ENCODE measurements around the gene KCNT2.

The KCNT2 gene

DNA sequence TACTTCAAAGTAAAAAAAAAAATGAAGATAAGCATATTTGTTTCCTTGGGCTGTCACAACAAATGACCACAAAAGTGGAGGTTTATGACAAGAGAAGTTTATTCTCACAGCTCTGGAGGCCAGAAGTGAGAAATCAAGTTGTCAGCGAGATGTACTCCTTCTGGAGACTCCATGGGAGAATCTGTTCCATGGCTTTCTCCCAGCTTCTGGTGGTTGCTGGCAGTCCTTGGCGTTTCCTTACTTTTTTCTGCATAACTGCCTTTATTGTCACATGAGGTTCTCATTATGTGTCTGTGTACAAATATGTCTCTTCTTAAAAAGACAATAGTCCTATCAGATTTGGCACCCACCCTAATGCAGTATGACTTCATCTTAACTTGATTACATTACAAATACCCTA lies 398.3 kb downstream of the KCNT2 start:
- in situ Hi-C loops (cut with MboI; ENCODE audit: low sequenced_read_pairs): no loop called here

- in situ Hi-C loops (cut with MboI; ENCODE audit: low sequenced_read_pairs): no loop called here
Observed at GRCh38 chr1:196209265-196209664, 399.0 kb downstream of the KCNT2 start.

DNA sequence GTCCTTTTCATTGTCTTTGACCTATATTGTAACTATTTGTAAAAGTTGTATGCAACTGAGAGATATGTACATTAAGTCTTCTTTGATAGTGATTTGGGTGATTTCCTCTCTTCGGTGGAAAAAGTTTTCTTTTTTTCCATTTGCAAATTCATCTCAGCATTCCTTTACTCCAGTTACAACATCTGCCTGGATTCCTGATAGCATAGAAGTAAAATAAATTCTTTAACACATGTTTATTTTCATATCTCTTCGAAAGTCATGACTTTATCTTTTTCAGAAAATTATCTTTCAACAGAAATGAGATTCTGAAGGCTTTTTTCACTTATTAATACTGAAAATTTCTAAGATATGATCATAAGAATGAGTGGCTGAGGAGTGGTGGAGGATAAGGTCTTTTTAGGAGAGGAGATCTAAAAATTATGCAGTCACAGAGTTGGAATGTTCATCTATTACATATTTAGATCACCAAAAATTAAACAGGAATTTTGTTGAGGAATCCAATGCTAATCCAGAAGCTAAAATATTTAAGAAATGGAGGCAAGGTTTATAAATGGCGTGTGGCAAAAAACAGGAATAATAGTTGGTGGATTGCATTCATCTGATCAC lies 400.5 kb downstream of the KCNT2 start:
- in situ Hi-C loops (cut with MboI; ENCODE audit: low sequenced_read_pairs): no loop called here

- in situ Hi-C loops (cut with MboI; ENCODE audit: low sequenced_read_pairs): no loop called here
Observed at GRCh38 chr1:196205882-196206281, 402.4 kb downstream of the KCNT2 start.

- in situ Hi-C loops (cut with MboI; ENCODE audit: low sequenced_read_pairs): no loop called here
Observed at GRCh38 chr1:196196486-196196885, 411.8 kb downstream of the KCNT2 start.

- in situ Hi-C loops (cut with MboI; ENCODE audit: low sequenced_read_pairs): no loop called here
Observed at GRCh38 chr1:196193896-196194559, 414.2 kb downstream of the KCNT2 start.

GRCh38 chr1:196183941-196184340 lies 424.3 kb downstream of the KCNT2 start:
- in situ Hi-C loops (cut with MboI; ENCODE audit: low sequenced_read_pairs): no loop called here

DNA sequence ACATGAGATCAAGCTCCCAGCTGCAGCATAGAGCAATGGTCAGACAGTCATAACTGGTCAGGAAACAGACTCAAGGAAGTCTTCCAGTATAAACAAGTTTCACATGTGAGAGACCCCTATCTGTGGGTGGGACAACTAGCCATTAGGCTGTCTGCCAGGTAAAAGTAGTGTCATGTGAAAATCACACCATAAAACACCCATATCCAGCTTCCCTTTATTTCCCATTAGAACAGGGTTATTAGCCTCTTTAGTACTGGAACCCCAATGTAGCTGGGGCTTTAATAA lies 426.7 kb downstream of the KCNT2 start:
- in situ Hi-C loops (cut with MboI; ENCODE audit: low sequenced_read_pairs): no loop called here

DNA sequence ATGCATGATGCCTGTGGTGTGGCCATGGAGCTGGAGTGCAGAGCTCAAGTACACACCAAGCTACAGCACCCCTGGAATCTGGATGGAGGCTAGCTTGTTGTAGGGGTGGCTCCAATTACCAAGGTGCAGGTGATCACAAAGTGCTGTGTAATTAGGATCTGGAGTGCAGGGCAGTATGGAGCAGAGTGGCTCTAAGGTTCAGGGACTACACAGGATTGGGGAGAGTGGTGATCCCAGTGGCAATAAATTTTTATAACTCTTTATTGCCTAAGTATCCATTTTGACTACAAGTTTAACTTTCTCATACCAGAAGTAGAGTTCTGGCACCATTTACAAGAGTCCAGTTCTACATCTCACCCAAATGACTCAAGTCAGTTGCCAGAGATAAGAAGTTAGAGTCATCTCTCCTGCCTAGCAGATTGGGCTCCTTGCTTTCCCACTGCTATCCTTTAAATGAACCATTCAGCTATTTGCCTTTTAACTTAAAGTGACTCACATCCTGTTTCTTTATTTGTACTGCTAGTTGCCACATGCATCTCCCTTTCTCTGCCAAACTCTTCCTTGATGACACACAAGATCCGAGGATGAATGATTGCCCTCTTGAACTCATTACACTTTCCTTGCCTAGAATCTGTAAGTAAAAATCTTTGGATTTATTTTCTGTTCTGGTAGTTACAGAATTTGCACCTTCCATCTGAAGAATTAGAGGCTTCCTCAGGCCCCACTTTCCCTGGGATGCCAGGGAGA lies 427.2 kb downstream of the KCNT2 start:
- in situ Hi-C loops (cut with MboI; ENCODE audit: low sequenced_read_pairs): no loop called here

DNA sequence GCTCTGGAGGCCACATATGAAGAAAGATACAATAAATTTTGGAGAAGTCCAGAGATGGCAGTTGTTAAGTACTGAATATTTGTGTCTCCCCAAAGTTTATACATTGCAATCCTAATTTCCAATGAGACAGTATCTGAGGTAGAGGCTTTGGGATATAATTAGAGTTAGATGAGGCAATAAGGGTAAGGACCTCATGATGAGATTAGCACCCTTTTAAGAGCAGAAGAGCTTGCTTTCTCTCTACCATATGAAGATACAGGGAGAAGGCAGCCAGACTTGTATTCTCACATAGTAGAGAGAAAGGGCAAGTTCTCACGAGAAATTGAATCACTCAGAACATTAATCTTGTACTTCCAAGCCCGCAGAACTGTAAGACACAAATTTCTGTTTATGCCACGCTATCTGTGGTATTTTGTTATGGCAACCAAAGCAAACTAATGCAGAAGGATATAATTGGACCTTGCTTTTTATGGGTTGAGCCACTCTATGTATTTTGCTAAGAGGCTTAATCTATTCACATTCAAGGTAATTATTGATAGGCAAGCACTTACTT lies 430.1 kb downstream of the KCNT2 start:
- in situ Hi-C loops (cut with MboI; ENCODE audit: low sequenced_read_pairs): no loop called here

Measured in HL-60/S4 treated with phorbol 12-myristate 13-acetate at 8.2 ng/mL for 4 days and 3 days (cell line).